ENCODE results near the gene ATP6V0D1. TPM values are rescaled to one million over a fixed set of nuclear protein-coding genes. Genes with fewer than 3 reads are reported as not detected.
A peak's percentile ranks its signal among the peaks of the same experiment; 100 is the strongest.

Gene ATP6V0D1
- total RNA-seq, 1 donor from 2014 or later, result 143 TPM

DNA sequence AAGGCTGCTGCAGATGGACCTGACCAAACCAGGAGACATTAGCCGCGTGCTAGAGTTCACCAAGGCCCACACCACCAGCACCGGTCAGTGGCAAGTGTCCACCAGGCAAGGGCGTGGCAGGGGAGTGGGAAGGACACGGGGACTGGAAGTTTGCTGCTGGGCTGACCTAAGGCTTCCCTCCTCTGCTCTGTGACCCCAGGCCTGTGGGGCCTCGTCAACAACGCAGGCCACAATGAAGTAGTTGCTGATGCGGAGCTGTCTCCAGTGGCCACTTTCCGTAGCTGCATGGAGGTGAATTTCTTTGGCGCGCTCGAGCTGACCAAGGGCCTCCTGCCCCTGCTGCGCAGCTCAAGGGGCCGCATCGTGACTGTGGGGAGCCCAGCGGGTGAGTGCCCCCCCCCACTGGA, 45.2 kb downstream of the ATP6V0D1 start:
- Histone ChIP-seq H3K4me1 (peaks cover 13% of the 10 kb centered on the region), H3K9me3 (no peaks in the 10 kb centered on the region), H3K27ac (no peak overlapping the region), H3K4me3 (no peak overlapping the region), H3K36me3 (peaks cover 39% of the 10 kb centered on the region), H3K27me3 (no peaks in the 10 kb centered on the region)
- ATAC-seq (no peak), DNase-seq (no peak)
- intact Hi-C loops (cut with DNase I), result no loop called here
- TF ChIP-seq, protein P1, sequence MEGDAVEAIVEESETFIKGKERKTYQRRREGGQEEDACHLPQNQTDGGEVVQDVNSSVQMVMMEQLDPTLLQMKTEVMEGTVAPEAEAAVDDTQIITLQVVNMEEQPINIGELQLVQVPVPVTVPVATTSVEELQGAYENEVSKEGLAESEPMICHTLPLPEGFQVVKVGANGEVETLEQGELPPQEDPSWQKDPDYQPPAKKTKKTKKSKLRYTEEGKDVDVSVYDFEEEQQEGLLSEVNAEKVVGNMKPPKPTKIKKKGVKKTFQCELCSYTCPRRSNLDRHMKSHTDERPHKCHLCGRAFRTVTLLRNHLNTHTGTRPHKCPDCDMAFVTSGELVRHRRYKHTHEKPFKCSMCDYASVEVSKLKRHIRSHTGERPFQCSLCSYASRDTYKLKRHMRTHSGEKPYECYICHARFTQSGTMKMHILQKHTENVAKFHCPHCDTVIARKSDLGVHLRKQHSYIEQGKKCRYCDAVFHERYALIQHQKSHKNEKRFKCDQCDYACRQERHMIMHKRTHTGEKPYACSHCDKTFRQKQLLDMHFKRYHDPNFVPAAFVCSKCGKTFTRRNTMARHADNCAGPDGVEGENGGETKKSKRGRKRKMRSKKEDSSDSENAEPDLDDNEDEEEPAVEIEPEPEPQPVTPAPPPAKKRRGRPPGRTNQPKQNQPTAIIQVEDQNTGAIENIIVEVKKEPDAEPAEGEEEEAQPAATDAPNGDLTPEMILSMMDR (IDR thresholded peaks at IDR 0.05), result no peak

DNA sequence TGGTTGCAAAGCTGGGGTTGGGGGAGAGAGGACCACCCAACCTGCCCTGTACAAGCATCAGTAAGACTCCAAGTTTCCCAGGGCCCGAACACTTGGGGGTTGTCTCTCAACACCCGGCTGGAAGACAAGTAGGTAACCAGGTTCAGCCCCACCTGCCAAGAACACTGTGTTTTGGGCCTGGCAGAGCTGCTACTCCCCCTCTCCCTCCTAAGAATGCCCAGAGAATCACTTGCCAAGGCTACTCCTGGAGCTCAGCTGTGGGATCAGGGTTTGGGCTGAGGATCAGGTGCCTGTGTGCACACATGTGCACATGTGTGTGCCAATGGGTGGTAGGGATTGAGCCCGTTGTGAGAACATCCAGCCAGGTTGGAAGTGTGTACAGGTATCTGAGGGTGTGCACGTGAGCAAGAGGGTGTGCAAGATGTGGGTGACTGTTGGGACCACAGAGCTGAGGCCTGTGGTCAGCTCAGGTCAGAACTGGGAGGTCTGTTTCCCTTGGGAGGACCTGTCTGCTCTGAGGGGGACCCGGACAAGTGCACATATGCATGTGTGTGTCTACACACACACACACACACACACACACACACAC, 47.7 kb downstream of the ATP6V0D1 start:
- intact Hi-C loops (cut with DNase I), result no loop called here
- Histone ChIP-seq H3K27me3 (no peaks in the 10 kb centered on the region), H3K36me3 (peaks cover 19% of the 10 kb centered on the region), H3K9me3 (no peaks in the 10 kb centered on the region), H3K27ac (no peak overlapping the region), H3K4me3 (no peak overlapping the region), H3K4me1 (peaks cover 20% of the 10 kb centered on the region)
- DNase-seq (no peak), ATAC-seq (no peak)
- TF ChIP-seq, protein P1 (IDR thresholded peaks at IDR 0.05), result no peak

DNA sequence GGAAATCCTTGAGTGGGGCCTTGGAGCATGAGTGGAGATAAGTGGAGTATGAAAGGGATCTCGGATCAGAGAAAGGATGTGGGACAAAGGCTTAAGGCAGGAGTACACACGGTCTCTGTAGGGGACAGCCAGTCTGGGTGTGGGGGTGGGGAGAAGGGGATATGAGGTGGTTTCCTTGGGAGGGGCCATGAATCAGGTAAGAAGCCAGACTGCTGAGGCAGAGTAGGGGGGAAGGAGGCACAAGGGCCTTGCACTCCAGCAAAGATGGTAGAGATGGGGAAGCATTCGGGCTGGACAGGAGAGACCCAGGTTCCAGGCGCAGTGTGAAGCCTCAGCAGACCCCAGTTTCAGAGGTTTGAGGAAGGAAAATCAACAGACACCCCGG, 48.5 kb downstream of the ATP6V0D1 start:
- peaks cover 21% of the 10 kb centered on the region for H3K4me1 ChIP-seq
- no peaks in the 10 kb centered on the region for H3K9me3 ChIP-seq
- TF ChIP-seq, protein P1 (IDR thresholded peaks at IDR 0.05), result no peak
- H3K36me3 ChIP-seq, result peaks cover 12% of the 10 kb centered on the region
- DNase-seq (no peak), ATAC-seq (no peak)
- H3K27ac ChIP-seq, result no peak overlapping the region
- H3K27me3 ChIP-seq, result no peaks in the 10 kb centered on the region
- intact Hi-C loops (cut with DNase I), result no loop called here
- H3K4me3 ChIP-seq, result no peak overlapping the region

DNA sequence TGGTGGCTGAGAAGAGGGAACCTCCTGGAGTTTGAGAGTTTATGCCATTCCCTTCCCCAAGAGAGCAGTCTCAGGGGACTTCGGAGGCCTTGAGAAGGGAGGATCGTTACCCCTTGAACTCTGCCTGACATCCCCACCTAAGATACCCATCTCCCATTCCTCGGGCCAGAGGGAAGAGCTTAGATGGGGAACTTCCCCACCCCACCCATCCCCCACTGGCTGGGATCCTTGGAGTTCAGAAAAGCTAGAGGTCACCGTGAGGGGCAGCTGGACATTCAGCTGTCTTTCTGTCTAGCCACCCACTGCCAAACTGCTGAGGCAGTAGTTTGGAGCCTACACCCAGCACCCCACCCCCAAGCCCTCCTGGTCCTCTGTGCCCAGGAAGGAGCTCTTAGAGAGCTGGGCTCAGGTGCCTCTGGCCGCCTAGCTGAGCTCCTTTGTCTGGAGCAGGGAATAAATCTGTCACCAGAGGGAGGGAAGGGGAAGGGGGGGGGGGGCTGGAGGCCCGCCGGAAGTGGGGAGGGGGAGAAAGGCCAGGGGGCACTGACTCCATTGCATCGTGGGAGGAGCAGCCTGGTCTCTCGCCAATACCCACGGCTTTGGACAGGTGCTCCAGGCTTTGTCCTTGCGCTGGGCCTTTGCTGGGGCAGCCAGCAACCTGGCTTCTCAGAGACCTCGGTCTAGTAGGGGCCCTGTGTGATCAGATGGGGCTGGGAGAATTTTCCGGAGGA, 49.0 kb downstream of the ATP6V0D1 start:
- peak overlapping the region; percentile 39 for H3K4me3 ChIP-seq
- no peak overlapping the region for H3K27ac ChIP-seq
- H3K27me3 ChIP-seq, result no peaks in the 10 kb centered on the region
- H3K9me3 ChIP-seq, result no peaks in the 10 kb centered on the region
- DNase-seq (no peak), ATAC-seq (no peak)
- TF ChIP-seq, protein P1 (IDR thresholded peaks at IDR 0.05), result no peak
- peaks cover 6% of the 10 kb centered on the region for H3K36me3 ChIP-seq
- H3K4me1 ChIP-seq, result peaks cover 21% of the 10 kb centered on the region
- intact Hi-C loops (cut with DNase I), result no loop called here

DNA sequence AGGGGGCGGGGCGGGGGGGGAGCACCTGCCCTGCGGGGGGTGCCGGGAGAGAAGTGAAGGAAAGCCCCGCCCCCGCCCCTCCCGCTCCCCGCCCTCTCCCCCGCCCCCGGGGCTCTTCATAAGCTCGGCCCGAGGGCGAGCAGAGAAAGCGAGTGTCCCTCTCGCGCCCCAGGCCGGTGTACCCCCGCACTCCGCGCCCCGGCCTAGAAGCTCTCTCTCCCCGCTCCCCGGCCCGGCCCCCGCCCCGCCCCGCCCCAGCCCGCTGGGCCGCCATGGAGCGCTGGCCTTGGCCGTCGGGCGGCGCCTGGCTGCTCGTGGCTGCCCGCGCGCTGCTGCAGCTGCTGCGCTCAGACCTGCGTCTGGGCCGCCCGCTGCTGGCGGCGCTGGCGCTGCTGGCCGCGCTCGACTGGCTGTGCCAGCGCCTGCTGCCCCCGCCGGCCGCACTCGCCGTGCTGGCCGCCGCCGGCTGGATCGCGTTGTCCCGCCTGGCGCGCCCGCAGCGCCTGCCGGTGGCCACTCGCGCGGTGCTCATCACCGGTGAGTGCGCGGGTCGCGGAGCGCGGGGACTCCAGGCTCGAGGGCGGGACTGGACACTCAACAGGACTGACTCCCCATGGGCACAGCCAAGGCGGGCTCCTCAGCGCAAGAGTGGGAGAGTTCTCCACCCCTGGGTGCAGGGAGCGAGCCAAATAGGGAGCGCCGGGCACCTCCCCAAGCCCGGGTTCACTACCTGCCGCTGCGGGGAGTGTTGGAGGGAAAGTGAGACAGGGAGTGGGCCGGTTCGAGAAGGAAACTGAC, 49.8 kb downstream of the ATP6V0D1 start, which contains the start of gene HSD11B2:
HSD11B2 (plus strand) TSS at position 145 of the 798 bp plus-strand sequence; CDS start at position 273, 128 bp downstream.
- H3K9me3 ChIP-seq, result no peaks in the 10 kb centered on the region
- no peaks in the 10 kb centered on the region for H3K27me3 ChIP-seq
- no peak within 1 kb of the TSS for H3K27ac ChIP-seq
- intact Hi-C loops (cut with DNase I), result no loop called here
- H3K4me3 ChIP-seq, result peak within 1 kb of the TSS; percentile 50
- DNase-seq (peak; percentile 83), ATAC-seq (peak; percentile 70)
- peaks cover 21% of the 10 kb centered on the region for H3K4me1 ChIP-seq
- TF ChIP-seq, protein P1 (IDR thresholded peaks at IDR 0.05), result no peak
- no peaks in the 10 kb centered on the region for H3K36me3 ChIP-seq

All from upper lobe of right lung (tissue), 1 donor.